Raji (cell line): Measurements from ENCODE around the gene ZCCHC17.

Experiments
- POLR2A ChIP-seq: IDR thresholded peaks from 2 replicates; pipeline ENCODE4 v1.6.1; 2011; ENCODE audit warnings: low read depth, low read length, control low read depth; ENCODE audit not compliant: insufficient read depth

The ZCCHC17 gene

GRCh38 chr1:31296486-31297276 is at the start of gene ZCCHC17, which contains the start of gene SNRNP40:
TSS of gene ZCCHC17 (plus strand) at chr1:31297032. CDS start at chr1:31310099, 13,067 bp downstream.
TSS of gene SNRNP40 (minus strand) at chr1:31296788. CDS start at chr1:31296751, 37 bp downstream.
- TF ChIP-seq POLR2A = peak; percentile 97

- TF ChIP-seq POLR2A = no peak
Observed at GRCh38 chr1:31248276-31248675, 48.6 kb upstream of the ZCCHC17 start.

GRCh38 chr1:31249854-31250253 is 47.0 kb upstream of the ZCCHC17 start:
- no peak for TF ChIP-seq POLR2A

GRCh38 chr1:31257213-31257612 is 39.6 kb upstream of the ZCCHC17 start:
- TF ChIP-seq POLR2A = no peak

GRCh38 chr1:31258581-31258980 is 38.3 kb upstream of the ZCCHC17 start:
- TF ChIP-seq POLR2A = no peak

- no peak for TF ChIP-seq POLR2A
Observed at GRCh38 chr1:31259746-31260145, 37.1 kb upstream of the ZCCHC17 start.

GRCh38 chr1:31261916-31262315 is 34.9 kb upstream of the ZCCHC17 start:
- TF ChIP-seq POLR2A = no peak

GRCh38 chr1:31263408-31263807 is 33.4 kb upstream of the ZCCHC17 start:
- no peak for TF ChIP-seq POLR2A

- TF ChIP-seq POLR2A = no peak
Observed at GRCh38 chr1:31264790-31265386, 31.9 kb upstream of the ZCCHC17 start.

GRCh38 chr1:31266547-31266946 is 30.3 kb upstream of the ZCCHC17 start:
- no peak for TF ChIP-seq POLR2A

- no peak for TF ChIP-seq POLR2A
Observed at GRCh38 chr1:31272369-31272768, 24.5 kb upstream of the ZCCHC17 start.

GRCh38 chr1:31273619-31274018 is 23.2 kb upstream of the ZCCHC17 start:
- no peak for TF ChIP-seq POLR2A

GRCh38 chr1:31289021-31289420 is 7.8 kb upstream of the ZCCHC17 start:
- no peak for TF ChIP-seq POLR2A

GRCh38 chr1:31295874-31296485 is 852 bp upstream of the ZCCHC17 start:
- TF ChIP-seq POLR2A = no peak

- TF ChIP-seq POLR2A = no peak
Observed at GRCh38 chr1:31297277-31298247, 730 bp downstream of the ZCCHC17 start.
